HG03457 (cell line): ENCODE results near the gene BANF2.
"Not testable (repeated sequence)": the region's sequence is repeated elsewhere in the genome, so short reads cannot be mapped to it uniquely, and the experiment has no call there.

Source experiments
- ATAC-seq: cut with Tn5 transposase; IDR thresholded peaks from one replicate; pipeline ENCODE4 v1.9.1; 2021; ENCODE audit warnings: moderate number of reproducible peaks; ENCODE audit not compliant: unreplicated experiment

The BANF2 gene

GRCh38 chr20:17761604-17762003 is 61.8 kb downstream of the BANF2 start:
- ATAC-seq = no peak

- ATAC-seq = no peak
These were observed 62.6 kb downstream of the BANF2 start for GRCh38 chr20:17762243-17762872.

DNA sequence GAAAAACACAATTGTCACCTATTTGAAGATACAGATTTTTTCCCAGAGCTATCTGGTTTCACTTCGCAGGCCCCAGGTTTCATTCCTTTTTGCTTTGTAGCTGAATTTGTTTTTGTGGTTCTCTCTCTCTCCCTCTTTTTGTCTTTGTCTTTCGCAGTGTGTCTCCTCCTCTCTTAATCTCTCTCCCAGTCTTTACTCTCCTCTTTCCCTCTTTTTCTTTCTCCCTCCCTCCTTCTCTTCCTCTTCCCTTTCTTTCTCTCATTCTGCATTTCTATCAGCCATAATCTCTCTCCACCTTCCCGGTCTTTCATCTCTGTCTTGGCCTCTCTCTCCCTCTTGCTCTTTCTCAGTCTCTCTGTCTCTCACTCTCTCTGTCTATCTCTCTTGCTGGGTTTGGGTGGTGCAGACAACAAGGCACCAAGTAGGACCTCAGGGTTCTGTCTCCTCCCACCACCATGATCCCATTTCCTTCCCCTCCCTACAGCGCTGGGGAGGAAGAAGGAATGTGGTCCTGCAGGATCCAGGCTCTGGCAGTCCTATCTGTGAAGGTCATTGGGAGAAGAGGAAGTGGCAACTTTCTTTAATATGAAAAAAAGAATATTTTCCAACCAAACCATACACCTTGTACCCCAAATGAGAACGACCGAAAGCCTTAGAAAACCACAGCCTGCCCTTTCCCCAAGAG is 63.2 kb downstream of the BANF2 start:
- no peak for ATAC-seq

DNA sequence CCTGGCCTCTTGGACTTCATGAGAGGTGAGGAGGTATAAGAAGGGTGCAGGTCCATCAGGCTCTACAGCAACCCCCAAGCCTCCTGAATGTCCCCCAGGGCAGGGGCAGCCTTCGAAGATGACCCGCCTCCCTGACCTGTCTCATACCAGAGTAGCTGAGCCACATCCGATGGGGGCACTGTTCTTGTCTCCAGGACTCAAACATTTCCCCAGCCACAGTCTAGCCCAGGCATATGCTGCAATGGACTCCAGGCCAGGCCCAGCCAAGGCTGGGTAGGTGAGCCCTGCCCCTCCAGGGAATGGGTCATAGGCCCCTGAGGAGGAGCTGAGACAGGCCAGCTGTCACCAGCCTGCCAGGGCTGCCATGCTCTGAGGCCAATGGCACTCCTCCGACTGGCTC is 65.3 kb downstream of the BANF2 start:
- ATAC-seq = no peak

DNA sequence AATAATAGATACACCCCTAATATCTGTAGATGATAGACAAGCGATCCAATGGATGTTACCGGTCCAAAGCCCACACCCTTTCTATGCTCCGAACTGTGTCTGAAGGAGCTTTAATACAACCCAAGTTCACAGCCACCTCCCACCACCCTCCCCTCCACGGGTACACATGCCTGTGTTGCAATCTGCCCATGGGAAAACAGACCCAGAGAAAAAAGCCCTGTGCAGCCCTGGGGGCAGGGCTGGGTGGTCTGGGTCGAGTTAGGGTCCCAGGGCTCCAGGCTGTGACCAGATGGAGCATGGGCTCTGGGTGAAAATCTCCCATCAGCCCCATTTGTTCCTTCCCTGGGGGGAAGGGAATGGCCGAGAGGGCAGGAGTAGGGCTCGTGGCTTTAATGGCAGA is 65.8 kb downstream of the BANF2 start:
- no peak for ATAC-seq

- ATAC-seq = no peak
These were observed 66.5 kb downstream of the BANF2 start for GRCh38 chr20:17766226-17766625.

GRCh38 chr20:17767624-17768023 is 67.9 kb downstream of the BANF2 start:
- ATAC-seq = no peak

DNA sequence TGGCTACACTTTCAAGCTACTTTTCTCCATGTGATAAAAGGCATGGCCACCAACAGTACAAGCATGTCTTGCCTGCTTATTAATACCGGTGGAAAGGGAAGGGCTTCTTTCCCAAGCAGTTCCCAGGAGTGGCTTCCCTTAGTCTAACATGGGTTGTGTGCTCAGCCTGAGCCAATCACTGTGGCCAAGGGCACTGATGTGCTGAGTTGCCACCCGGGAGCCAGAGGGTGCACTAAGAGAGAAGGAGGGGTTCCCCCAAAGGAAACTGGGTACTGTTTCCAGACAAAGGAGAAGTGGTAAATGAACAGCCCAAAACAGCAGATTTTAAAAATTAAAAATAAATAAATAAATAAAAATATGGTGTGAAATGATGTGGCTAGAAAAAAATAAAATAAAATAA is 68.5 kb downstream of the BANF2 start:
- ATAC-seq = no peak

DNA sequence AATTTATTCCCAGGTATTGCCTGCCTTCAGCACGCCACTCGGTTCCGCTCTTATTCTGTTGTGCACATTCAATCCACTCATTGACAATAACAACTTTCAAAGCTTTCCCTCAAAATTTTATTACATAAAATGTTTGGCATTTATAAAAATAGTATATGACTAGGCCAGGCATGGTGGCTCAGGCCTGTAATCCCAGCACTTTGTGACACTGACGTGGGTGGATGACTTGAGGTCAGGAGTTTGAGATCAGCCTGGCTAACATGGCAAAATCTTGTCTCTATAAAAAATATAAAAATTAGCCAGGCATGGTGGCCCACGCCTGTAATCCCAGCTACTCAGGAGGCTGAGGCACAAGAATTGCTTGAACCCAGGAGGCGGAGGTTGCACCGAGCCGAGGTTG is 70.0 kb downstream of the BANF2 start:
- not testable (repeated sequence) for ATAC-seq

DNA sequence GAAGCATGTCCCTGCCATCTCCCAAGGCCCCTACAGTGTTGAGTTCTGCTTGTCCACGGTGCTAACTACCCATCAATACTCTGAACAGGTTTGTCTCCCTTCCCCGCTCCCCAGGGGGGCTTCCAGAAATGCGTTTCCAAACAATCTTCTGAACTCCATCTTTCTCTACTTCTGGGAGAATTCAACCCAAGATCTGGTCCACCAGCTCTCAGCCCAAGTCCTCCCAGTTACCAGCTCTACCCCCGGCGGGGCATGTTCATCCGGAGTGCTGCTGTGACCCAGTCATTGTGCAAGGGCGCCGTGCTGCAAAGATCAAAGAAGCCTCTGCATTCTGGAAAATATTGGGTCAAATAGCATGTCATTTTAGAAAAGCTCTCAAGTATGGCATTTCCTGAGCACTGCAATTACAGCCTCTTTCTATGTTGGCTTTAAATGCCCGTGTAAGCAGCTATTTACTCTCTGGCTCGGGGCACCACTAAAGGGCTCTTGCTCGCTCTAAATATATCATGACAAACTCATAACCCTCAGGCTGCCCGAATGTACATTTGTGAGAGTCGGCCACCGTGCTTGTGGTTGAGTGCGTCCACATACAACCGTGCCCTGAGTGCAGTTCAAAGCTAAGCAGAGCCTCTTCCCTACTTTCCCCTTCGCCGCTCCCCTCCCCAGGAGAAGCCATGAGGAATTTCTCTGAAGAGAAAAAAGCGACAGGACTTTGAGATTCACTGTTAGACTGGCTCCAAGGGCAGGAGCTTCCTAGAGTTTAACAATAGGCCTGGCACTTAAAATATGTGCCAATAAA is 71.6 kb downstream of the BANF2 start:
- no peak for ATAC-seq

DNA sequence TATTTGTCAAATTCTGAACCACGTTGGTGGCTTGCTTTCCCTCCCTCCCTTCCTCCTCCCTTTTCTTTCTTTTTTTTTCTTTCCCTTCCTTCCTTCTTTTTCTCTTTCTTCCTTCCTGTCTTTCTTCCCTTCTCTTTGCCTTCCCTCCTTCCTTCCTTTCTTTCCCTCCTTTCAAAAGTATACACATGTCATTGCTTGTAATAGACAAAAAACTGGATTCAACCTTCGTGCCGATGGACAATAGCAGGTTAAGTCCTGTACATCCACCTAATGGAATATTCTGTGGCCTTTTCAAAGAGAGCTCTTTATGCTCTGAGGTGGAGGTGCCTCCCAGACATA is 72.2 kb downstream of the BANF2 start:
- no peak for ATAC-seq

DNA sequence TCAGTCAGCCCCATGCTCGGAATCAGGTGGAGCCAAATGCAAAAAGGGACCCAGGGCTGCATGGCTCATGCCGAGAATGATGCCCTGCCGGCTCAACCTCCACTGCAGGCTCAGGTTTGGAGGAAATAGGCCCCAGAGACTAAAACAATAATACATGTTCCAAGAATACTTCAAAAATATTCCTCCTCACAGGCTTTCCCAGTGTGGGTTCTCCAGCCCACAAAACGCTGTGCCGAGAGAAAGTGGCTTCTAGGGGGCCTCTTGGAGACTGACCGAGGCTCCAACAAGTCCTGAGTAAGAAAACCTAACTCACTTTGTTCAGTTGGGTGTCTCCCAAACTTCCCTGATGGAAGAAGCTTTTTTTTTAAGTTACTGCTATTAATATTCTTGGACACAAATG is 73.9 kb downstream of the BANF2 start:
- ATAC-seq = no peak

GRCh38 chr20:17775600-17775999 is 75.8 kb downstream of the BANF2 start:
- ATAC-seq = no peak

DNA sequence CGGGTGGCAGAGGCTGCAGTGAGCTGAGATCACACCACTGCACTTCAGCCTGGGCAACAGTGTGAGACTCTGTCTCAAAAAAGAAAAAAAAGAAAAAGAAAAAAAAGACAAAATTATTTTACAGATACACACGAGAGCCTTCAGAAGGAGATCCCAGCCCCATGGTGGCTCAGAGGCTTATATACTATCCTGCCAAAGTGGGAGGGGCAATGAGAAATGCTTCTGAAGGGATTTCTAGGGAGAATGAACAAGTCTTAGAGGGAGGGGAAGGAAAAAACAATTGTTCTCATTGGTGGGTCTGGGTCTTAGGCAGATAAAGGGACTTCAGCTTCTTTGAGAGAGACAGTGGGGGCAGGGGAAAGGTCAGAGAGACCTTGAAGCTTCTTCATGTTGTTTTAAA is 76.8 kb downstream of the BANF2 start:
- no peak for ATAC-seq

- ATAC-seq = not testable (repeated sequence)
These were observed 79.2 kb downstream of the BANF2 start for GRCh38 chr20:17779011-17779410.

- ATAC-seq = no peak
These were observed 83.0 kb downstream of the BANF2 start for GRCh38 chr20:17782768-17783167.

- no peak for ATAC-seq
These were observed 83.9 kb downstream of the BANF2 start for GRCh38 chr20:17783671-17784070.

- ATAC-seq = no peak
These were observed 85.2 kb downstream of the BANF2 start for GRCh38 chr20:17785007-17785406.
